Measurements from ENCODE around the gene PEMT.

PEMT gene

DNA sequence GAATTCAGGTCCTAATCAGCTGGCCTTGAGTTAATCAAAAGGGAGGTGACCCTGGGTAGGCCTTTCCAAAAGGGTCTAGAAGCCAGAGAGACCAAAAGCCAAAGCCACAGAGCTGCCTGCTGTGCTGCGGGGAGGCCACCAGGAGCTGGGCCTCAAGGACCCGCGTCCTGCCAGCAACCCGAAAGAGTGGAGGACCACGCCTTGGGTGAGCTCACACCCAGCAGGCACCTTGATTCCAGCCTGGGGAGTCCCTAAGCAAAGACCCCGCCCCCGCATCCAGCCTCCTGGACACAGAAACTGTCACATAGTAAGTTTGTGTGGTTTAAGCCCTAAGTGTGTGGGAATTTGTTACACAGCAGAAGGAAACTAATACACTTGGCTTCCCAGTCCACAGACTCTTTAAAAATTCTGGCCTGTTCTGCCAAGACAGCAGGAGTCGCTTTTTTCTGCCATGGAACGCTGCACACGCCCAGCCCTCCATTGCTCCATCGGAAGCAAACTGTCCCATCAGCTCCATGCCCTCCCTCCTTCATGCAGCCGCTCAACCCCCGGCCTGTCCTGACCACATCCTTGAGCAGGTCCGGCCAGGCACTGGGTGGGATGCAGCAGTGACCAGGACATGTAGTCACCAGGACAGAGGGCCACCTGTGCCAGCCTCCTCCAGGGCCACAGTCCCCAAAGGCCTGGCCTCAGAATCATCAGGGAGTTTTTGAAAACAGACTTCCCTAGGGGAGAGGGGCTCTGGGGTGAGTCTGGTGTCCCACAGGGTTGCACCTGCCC is 74.4 kb downstream of the PEMT start:
- no peak for TF ChIP-seq Cebpa-rat (IDR thresholded peaks at IDR 0.05)
- H3K27ac ChIP-seq = peak overlapping the region in 6 of 11 experiments; percentile 14 to 65 (median 50); a peak in 7 of 22 replicates
- H3K4me1 ChIP-seq = peaks cover 53 to 100% (median 99%) of the 10 kb centered on the region in 10 experiments
- H3K9me3 ChIP-seq (replicated peaks in 1 of 11) = no peaks in the 10 kb centered on the region
- H3K9ac ChIP-seq = peak overlapping the region in 8 of 11 experiments; percentile 6 to 60 (median 31); a peak in 10 of 22 replicates
- no peaks in the 10 kb centered on the region for H3K27me3 ChIP-seq
- H3K4me3 ChIP-seq = peak overlapping the region in 1 of 10 experiments; percentile 40; a peak in 1 of 20 replicates
- peaks cover 0 to 85% (median 31%) of the 10 kb centered on the region in 11 experiments; a peak in 12 of 22 replicates for H4K20me1 ChIP-seq
- H3K36me3 ChIP-seq = peaks cover 0 to 7% (median 0%) of the 10 kb centered on the region in 11 experiments; a peak in 2 of 22 replicates
- peak overlapping the region; percentile 37 to 98 (median 92) for H3K4me2 ChIP-seq

GRCh38 chr17:17515934-17516930 is 75.3 kb downstream of the PEMT start:
- Histone ChIP-seq H3K9me3 (replicated peaks in 1 of 11) (no peaks in the 10 kb centered on the region), H4K20me1 (peaks cover 0 to 81% (median 31%) of the 10 kb centered on the region in 11 experiments; a peak in 12 of 22 replicates), H3K27me3 (no peaks in the 10 kb centered on the region), H3K27ac (peak overlapping the region in 5 of 11 experiments; percentile 14 to 65 (median 56); a peak in 9 of 22 replicates), H3K9ac (peak overlapping the region in 8 of 11 experiments; percentile 3 to 57 (median 40); a peak in 12 of 22 replicates), H3K4me2 (peak overlapping the region; percentile 69 to 98 (median 92)), H3K4me1 (peaks cover 60 to 100% (median 100%) of the 10 kb centered on the region in 10 experiments), H3K4me3 (0 out of 20 replicates have a peak overlapping the region, but pooled peaks of 1 of the 10 experiments have one; percentile 8), H3K36me3 (peaks cover 0 to 5% (median 0%) of the 10 kb centered on the region in 11 experiments; a peak in 2 of 22 replicates)
- no peak for TF ChIP-seq Cebpa-rat (IDR thresholded peaks at IDR 0.05)

DNA sequence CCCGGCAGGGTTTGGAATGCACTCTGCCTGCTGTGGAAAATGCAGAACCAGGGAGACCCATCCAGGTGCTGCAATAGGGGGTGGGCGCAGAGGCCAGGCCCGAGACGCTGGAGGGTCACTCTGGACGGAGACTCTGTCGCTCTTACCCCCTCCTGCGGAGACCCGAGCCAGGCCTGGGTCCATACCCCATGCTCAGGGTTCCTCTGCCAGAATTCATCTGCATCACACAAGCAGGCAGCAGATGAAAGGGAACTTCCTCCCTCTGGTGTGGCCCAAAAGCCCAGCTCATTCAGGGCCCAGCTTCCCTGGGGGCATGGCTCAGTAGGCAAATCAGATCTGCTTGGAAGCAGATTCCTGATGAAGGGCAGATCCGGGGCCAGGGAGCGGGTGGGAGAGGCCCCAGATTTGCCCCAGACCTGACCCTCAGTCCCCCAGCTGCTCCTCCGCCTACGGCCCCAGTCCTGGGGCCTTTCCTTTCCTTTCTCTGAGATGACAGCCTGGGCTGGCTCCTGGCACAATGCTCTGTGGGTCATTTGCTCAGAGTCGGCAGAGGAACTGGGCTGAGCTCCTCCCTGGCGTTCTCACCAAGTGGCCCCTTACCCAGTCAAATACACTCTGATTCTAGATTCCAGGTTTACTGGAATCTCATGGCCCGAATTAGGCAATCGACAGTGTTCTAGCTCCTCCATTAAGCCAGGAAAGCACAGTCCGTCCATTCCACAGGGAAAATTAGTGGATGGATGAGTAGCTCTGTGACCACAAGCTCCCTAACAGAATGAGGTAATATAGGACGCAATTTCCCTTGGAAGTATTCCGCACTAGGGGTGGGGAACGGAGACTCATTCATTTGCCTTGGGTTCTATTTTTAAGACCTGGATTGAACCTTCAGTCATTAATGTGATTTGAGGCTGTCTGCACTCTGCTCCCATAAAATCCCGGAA is 76.2 kb downstream of the PEMT start:
- peaks cover 0 to 71% (median 25%) of the 10 kb centered on the region in 11 experiments; a peak in 12 of 22 replicates for H4K20me1 ChIP-seq
- peak overlapping the region in 9 of 11 experiments; percentile 10 to 59 (median 43); a peak in 12 of 22 replicates for H3K27ac ChIP-seq

GRCh38 chr17:17514361-17514992 is 77.0 kb downstream of the PEMT start:
- Histone ChIP-seq H3K27ac (peak overlapping the region in 3 of 11 experiments; percentile 33 to 59 (median 56); a peak in 3 of 22 replicates), H3K9ac (peak overlapping the region in 7 of 11 experiments; percentile 9 to 57 (median 43); a peak in 7 of 22 replicates), H3K9me3 (replicated peaks in 1 of 11) (no peaks in the 10 kb centered on the region), H3K4me3 (no peak overlapping the region), H3K36me3 (no peaks in the 10 kb centered on the region), H4K20me1 (peaks cover 0 to 63% (median 19%) of the 10 kb centered on the region in 11 experiments; a peak in 12 of 22 replicates), H3K4me1 (peaks cover 71 to 100% (median 100%) of the 10 kb centered on the region in 10 experiments), H3K4me2 (peak overlapping the region; percentile 69 to 98 (median 92)), H3K27me3 (no peaks in the 10 kb centered on the region)
- no peak for TF ChIP-seq Cebpa-rat (IDR thresholded peaks at IDR 0.05)

More for the DNA sequence above, 76.2 kb downstream of the PEMT start:
- Histone ChIP-seq H3K9me3 (replicated peaks in 1 of 11) (no peaks in the 10 kb centered on the region), H3K4me2 (peak overlapping the region; percentile 69 to 98 (median 92)), H3K4me1 (peaks cover 70 to 100% (median 100%) of the 10 kb centered on the region in 10 experiments), H3K9ac (peak overlapping the region in 10 of 11 experiments; percentile 3 to 57 (median 40); a peak in 16 of 22 replicates), H3K36me3 (no peaks in the 10 kb centered on the region), H3K27me3 (no peaks in the 10 kb centered on the region), H3K4me3 (0 out of 20 replicates have a peak overlapping the region, but pooled peaks of 1 of the 10 experiments have one; percentile 8)
- no peak for TF ChIP-seq Cebpa-rat (IDR thresholded peaks at IDR 0.05)

DNA sequence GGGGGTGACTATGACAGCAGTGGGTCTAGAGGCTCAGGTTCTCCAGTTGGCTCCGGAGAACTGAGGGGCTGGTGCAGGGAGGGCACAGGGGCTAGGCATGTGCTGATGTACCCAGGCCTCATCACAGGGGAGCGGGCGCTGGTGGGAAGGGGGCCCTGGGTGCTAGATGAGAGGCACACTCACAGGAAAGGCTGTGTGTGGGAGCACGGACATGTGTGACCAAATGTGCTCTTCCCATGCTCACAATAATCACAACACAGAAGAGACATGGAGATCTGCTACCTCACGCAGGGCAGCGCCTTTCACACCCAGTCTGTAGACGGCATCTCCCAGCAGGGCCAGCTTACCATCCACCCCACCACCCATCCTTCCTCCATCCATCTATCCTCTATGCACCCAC is 77.9 kb downstream of the PEMT start:
- peak overlapping the region in 8 of 11 experiments; percentile 88 to 98 (median 94); a peak in 15 of 22 replicates for H3K4me2 ChIP-seq
- no peaks in the 10 kb centered on the region for H3K9me3 ChIP-seq (replicated peaks in 1 of 11)

GRCh38 chr17:17512866-17513265 is 78.6 kb downstream of the PEMT start:
- Histone ChIP-seq H3K9ac (peak overlapping the region in 5 of 11 experiments; percentile 12 to 59 (median 56); a peak in 5 of 22 replicates), H3K27ac (peak overlapping the region in 2 of 11 experiments; percentile 36 to 43; a peak in 3 of 22 replicates), H3K9me3 (replicated peaks in 1 of 11) (no peaks in the 10 kb centered on the region), H3K4me2 (peak overlapping the region in 9 of 11 experiments; percentile 84 to 98 (median 93); a peak in 18 of 22 replicates), H3K4me1 (peaks cover 65 to 100% (median 100%) of the 10 kb centered on the region in 10 experiments), H3K4me3 (no peak overlapping the region), H3K27me3 (no peaks in the 10 kb centered on the region), H4K20me1 (peaks cover 0 to 47% (median 11%) of the 10 kb centered on the region in 11 experiments; a peak in 10 of 22 replicates), H3K36me3 (no peaks in the 10 kb centered on the region)
- TF ChIP-seq Cebpa-rat (IDR thresholded peaks at IDR 0.05) = no peak

More for the DNA sequence above, 77.9 kb downstream of the PEMT start:
- TF ChIP-seq Cebpa-rat (IDR thresholded peaks at IDR 0.05) = no peak
- Histone ChIP-seq H4K20me1 (peaks cover 0 to 55% (median 19%) of the 10 kb centered on the region in 11 experiments; a peak in 11 of 22 replicates), H3K27ac (no peak overlapping the region), H3K9ac (no peak overlapping the region), H3K27me3 (no peaks in the 10 kb centered on the region), H3K4me3 (no peak overlapping the region), H3K4me1 (peaks cover 71 to 100% (median 100%) of the 10 kb centered on the region in 10 experiments), H3K36me3 (no peaks in the 10 kb centered on the region)

Measured in BLaER1 treated with 17β-estradiol and CSF1 and Interleukin-3, amounts not matched to agents 10 nM and 100 nM (cell line).